ENCODE measurements around the gene GRAP. TPM values are rescaled to one million over a fixed set of nuclear protein-coding genes. Genes with fewer than 3 reads are reported as not detected.

GRAP gene
- total RNA-seq, 4 donors from 2014 or later = 1.1 to 3.1 (median 1.9) TPM

- Histone ChIP-seq H3K27ac (no peak overlapping the region), H3K4me1 (peaks cover 34% of the 10 kb centered on the region), H3K4me3 (no peak overlapping the region), H3K36me3 (peaks cover 13% of the 10 kb centered on the region), H3K9me3 (no peaks in the 10 kb centered on the region), H3K27me3 (no peaks in the 10 kb centered on the region)
- TF ChIP-seq CTCF (IDR thresholded peaks at IDR 0.05) = no peak
- no peak for TF ChIP-seq POLR2A (IDR thresholded peaks at IDR 0.05)
- TF ChIP-seq EP300 (IDR thresholded peaks at IDR 0.05) = no peak
- TF ChIP-seq POLR2AphosphoS5 (IDR thresholded peaks at IDR 0.05) = no peak
- WGBS = 94% methylated on average over 4 of the region's 7 CpGs
- DNase-seq (ENCODE audit: low spot score in 2 of 2) = no peak
Measured at GRCh38 chr17:18971801-18972200, 75.0 kb downstream of the GRAP start.

Other genes with a start within 250 kb of the GRAP start
- 10 to 100 TPM; 14.9 to 29.0 (median 22.9) TPM for gene PRPSAP2, start 188.8 kb downstream of the GRAP start, total RNA-seq
- 1 to 10 TPM in 2 of 4 donors, under 1 TPM in 2; 0.31 to 1.5 (median 0.94) TPM for gene SLC5A10, start 94.8 kb downstream of the GRAP start, total RNA-seq
- 100 to 1,000 TPM; 205 to 261 (median 210) TPM for gene FAM83G, start 42.2 kb downstream of the GRAP start, total RNA-seq
- 1 to 10 TPM in 2 of 4 donors, not detected in 2; 1.9 to 8.4 TPM for gene GRAPL, start 80.6 kb upstream of the GRAP start, total RNA-seq
- 100 to 1,000 TPM in 3 of 4 donors, 10 to 100 TPM in 1; 95.9 to 276 (median 131) TPM for gene EPN2, start 190.4 kb upstream of the GRAP start, total RNA-seq